BLaER1 treated with 17β-estradiol and CSF1 and Interleukin-3, amounts not matched to agents 10 nM and 100 nM (cell line): ENCODE measurements around the gene SNX3.
"Not testable (repeated sequence)": the region's sequence is repeated elsewhere in the genome, so short reads cannot be mapped to it uniquely, and the experiment has no call there.

Experiments
- H3K27ac ChIP-seq, 11 experiments: shearing (Covaris generic); formaldehyde crosslinking; 2 replicates each; pipeline ENCODE4 v1.8.1; 2022
- H3K27me3 ChIP-seq, 11 experiments: shearing (Covaris generic); formaldehyde crosslinking; 2 replicates each; pipeline ENCODE4 v1.8.1; 2022
- H3K36me3 ChIP-seq, 11 experiments: shearing (Covaris generic); formaldehyde crosslinking; 2 replicates each; pipeline ENCODE4 v1.8.1; 2022
- H3K4me1 ChIP-seq, 10 experiments: shearing (Covaris generic); formaldehyde crosslinking; 2 replicates each; pipeline ENCODE4 v1.8.1; 2022
- H3K4me2 ChIP-seq, 11 experiments: shearing (Covaris generic); formaldehyde crosslinking; 2 replicates each; pipeline ENCODE4 v1.8.1; 2022
- H3K4me3 ChIP-seq, 10 experiments: shearing (Covaris generic); formaldehyde crosslinking; 2 replicates each; pipeline ENCODE4 v1.8.1; 2022
- H3K9ac ChIP-seq, 11 experiments: shearing (Covaris generic); formaldehyde crosslinking; 2 replicates each; pipeline ENCODE4 v1.8.1; 2022
- H3K9me3 ChIP-seq, 11 experiments: shearing (Covaris generic); formaldehyde crosslinking; replicated peaks in 1 of 11; 2 replicates each; pipeline ENCODE4 v1.8.1; 2022
- H4K20me1 ChIP-seq, 11 experiments: shearing (Covaris generic); formaldehyde crosslinking; 2 replicates each; pipeline ENCODE4 v1.8.1; 2022
- Cebpa-rat ChIP-seq, 11 experiments: shearing (Covaris generic); IDR thresholded peaks; 2 replicates each; pipeline ENCODE4 v1.8.1; 2022

The SNX3 gene

GRCh38 chr6:108250240-108250866 is 10.5 kb downstream of the SNX3 start:
- Histone ChIP-seq H3K9ac (no peak overlapping the region), H3K9me3 (peaks cover 1 to 23% (median 18%) of the 10 kb centered on the region in 11 experiments; a peak in 19 of 22 replicates), H3K27me3 (no peaks in the 10 kb centered on the region), H3K36me3 (peaks cover 40 to 82% (median 60%) of the 10 kb centered on the region in 11 experiments), H3K4me2 (no peak overlapping the region), H3K4me1 (peaks cover 0 to 53% (median 13%) of the 10 kb centered on the region in 10 experiments; a peak in 10 of 20 replicates), H3K4me3 (no peak overlapping the region), H4K20me1 (peaks cover 42 to 99% (median 87%) of the 10 kb centered on the region in 11 experiments; a peak in 21 of 22 replicates), H3K27ac (no peak overlapping the region)
- TF ChIP-seq Cebpa-rat (IDR thresholded peaks at IDR 0.05), result no peak

DNA sequence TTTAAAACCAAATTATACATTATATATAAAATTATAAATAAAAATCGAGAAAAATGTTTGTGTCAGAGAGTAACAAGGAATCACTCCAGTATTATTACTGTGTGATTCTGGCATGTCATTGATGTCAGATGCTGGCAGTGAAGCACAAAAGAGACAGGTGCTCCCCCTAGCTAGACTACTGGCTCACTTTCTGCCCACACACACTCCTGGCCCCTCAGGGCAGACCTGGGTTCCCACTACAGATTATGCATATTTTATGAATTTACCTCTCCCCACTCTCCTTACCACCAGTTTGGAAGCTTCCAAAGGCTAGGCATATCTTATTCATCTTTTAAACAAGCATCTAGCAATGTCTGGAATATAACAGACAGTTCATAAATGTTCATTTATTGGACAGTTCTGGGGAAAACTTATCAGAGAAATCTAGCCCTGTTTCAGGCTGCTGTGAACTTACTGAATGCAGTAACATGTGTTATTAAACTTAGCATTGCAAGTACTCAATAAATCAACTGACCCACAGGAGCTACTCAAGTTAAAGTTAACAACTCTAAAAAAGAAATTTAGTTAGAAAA is 12.8 kb downstream of the SNX3 start:
- Histone ChIP-seq H4K20me1 (peaks cover 34 to 99% (median 74%) of the 10 kb centered on the region in 11 experiments; a peak in 21 of 22 replicates), H3K4me3 (no peak overlapping the region), H3K4me2 (no peak overlapping the region), H3K27ac (no peak overlapping the region), H3K27me3 (no peaks in the 10 kb centered on the region), H3K9ac (no peak overlapping the region), H3K9me3 (peaks cover 16 to 41% (median 33%) of the 10 kb centered on the region in 11 experiments), H3K4me1 (peaks cover 0 to 30% (median 2%) of the 10 kb centered on the region in 10 experiments; a peak in 7 of 20 replicates), H3K36me3 (peaks cover 50 to 92% (median 71%) of the 10 kb centered on the region in 11 experiments)
- TF ChIP-seq Cebpa-rat (IDR thresholded peaks at IDR 0.05), result no peak

DNA sequence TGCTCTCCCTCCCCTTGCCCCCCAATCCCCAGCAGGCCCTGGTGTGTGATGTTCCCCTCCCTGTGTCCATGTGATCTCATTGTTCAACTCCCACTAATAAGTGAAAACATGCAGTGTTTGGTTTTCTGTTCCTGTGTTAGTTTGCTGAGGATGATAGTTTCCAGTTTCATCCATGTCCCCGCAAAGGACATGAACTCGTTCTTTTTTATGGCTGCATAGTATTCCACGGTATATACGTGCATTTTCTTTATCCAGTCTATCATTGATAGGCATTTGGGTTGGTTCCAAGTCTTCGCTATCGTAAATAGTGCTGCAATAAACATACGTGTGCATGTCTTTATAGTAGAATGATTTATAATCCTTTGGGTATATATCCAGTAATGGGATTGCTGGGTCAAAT is 15.7 kb downstream of the SNX3 start:
- H3K4me1 ChIP-seq, H3K4me3 ChIP-seq, H3K4me2 ChIP-seq, H3K27ac ChIP-seq, H3K27me3 ChIP-seq, H3K9ac ChIP-seq: not testable (repeated sequence)
- Histone ChIP-seq H4K20me1 (peaks cover 16 to 99% (median 65%) of the 10 kb centered on the region in 11 experiments; a peak in 19 of 22 replicates), H3K9me3 (peaks cover 25 to 55% (median 47%) of the 10 kb centered on the region in 11 experiments), H3K36me3 (peaks cover 67 to 98% (median 87%) of the 10 kb centered on the region in 11 experiments)

- H4K20me1 ChIP-seq, result peaks cover 4 to 99% (median 63%) of the 10 kb centered on the region in 11 experiments; a peak in 18 of 22 replicates
- H3K9me3 ChIP-seq, result peaks cover 25 to 55% (median 47%) of the 10 kb centered on the region in 11 experiments
- H3K4me2 ChIP-seq, result no peak overlapping the region
- no peak overlapping the region for H3K9ac ChIP-seq
- no peaks in the 10 kb centered on the region for H3K27me3 ChIP-seq
- H3K27ac ChIP-seq, result no peak overlapping the region
- H3K36me3 ChIP-seq, result peaks cover 68 to 99% (median 87%) of the 10 kb centered on the region in 11 experiments
- TF ChIP-seq Cebpa-rat (IDR thresholded peaks at IDR 0.05), result no peak
- no peak overlapping the region for H3K4me3 ChIP-seq
- H3K4me1 ChIP-seq, result peaks cover 0 to 4% (median 0%) of the 10 kb centered on the region in 10 experiments; a peak in 2 of 20 replicates
Measured at GRCh38 chr6:108243836-108244235, 17.0 kb downstream of the SNX3 start.

- Histone ChIP-seq H3K9me3 (peaks cover 25 to 58% (median 48%) of the 10 kb centered on the region in 11 experiments), H3K4me1 (peaks cover 0 to 4% (median 0%) of the 10 kb centered on the region in 10 experiments; a peak in 1 of 20 replicates), H3K36me3 (peaks cover 79 to 100% (median 93%) of the 10 kb centered on the region in 11 experiments), H4K20me1 (peaks cover 0 to 99% (median 59%) of the 10 kb centered on the region in 11 experiments; a peak in 19 of 22 replicates), H3K9ac (no peak overlapping the region), H3K4me2 (no peak overlapping the region), H3K27ac (no peak overlapping the region), H3K4me3 (no peak overlapping the region), H3K27me3 (no peaks in the 10 kb centered on the region)
- TF ChIP-seq Cebpa-rat (IDR thresholded peaks at IDR 0.05), result no peak
Measured at GRCh38 chr6:108242721-108243120, 18.1 kb downstream of the SNX3 start.

DNA sequence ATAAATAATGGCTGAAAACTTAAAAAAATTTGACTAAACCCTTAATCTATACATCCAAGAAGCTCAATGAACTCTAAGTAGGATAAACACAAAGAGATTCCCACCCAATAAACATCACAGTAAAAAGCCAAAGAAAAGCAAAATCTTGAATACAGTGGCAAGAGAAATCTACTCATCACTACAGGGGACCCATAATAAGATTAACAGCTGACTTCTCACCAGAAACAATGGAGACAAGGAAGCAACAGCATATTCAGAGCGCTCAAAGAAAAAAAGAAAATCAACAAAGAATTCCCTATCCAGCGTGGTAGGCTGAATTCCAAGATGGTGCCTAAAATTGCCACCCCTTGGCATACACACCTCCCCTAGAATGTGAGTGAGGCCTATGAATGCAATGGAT is 18.6 kb downstream of the SNX3 start:
- Histone ChIP-seq H3K36me3 (peaks cover 80 to 100% (median 93%) of the 10 kb centered on the region in 11 experiments), H4K20me1 (peaks cover 0 to 99% (median 57%) of the 10 kb centered on the region in 11 experiments; a peak in 17 of 22 replicates), H3K4me2 (no peak overlapping the region), H3K9ac (no peak overlapping the region), H3K4me3 (no peak overlapping the region), H3K27me3 (no peaks in the 10 kb centered on the region), H3K4me1 (peaks cover 0 to under 1% (median 0%) of the 10 kb centered on the region in 10 experiments; a peak in 1 of 20 replicates), H3K9me3 (peaks cover 25 to 59% (median 51%) of the 10 kb centered on the region in 11 experiments), H3K27ac (no peak overlapping the region)
- no peak for TF ChIP-seq Cebpa-rat (IDR thresholded peaks at IDR 0.05)

DNA sequence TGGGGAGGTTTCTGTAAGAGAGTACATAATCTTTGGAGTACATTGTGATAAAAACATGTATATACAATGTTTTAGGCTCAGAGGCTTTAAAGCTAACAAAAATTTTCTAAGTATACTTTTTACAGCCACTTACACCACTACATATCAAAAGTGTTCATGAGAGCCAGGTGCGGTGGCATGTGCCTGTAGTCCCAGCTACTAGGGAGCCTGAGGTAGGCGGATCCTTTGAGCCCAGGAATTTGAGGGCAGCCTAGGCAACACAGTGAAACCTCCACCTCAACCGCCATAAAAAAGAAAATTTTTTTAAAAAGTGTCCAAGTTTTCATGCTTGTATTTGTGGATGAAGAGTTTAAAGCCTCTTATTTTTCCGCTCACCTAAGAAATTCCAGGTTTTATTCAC is 22.5 kb downstream of the SNX3 start:
- Histone ChIP-seq H3K4me1 (no peaks in the 10 kb centered on the region), H4K20me1 (peaks cover 0 to 98% (median 64%) of the 10 kb centered on the region in 11 experiments; a peak in 17 of 22 replicates), H3K4me2 (no peak overlapping the region), H3K9me3 (peaks cover 12 to 26% (median 23%) of the 10 kb centered on the region in 11 experiments), H3K9ac (no peak overlapping the region), H3K36me3 (peaks cover 61 to 99% (median 90%) of the 10 kb centered on the region in 11 experiments), H3K27me3 (no peaks in the 10 kb centered on the region), H3K4me3 (no peak overlapping the region), H3K27ac (no peak overlapping the region)
- TF ChIP-seq Cebpa-rat (IDR thresholded peaks at IDR 0.05), result no peak

GRCh38 chr6:108236791-108237190 is 24.0 kb downstream of the SNX3 start:
- Histone ChIP-seq H3K4me3 (no peak overlapping the region), H3K36me3 (peaks cover 46 to 92% (median 75%) of the 10 kb centered on the region in 11 experiments), H3K4me2 (no peak overlapping the region), H3K9ac (no peak overlapping the region), H4K20me1 (peaks cover 0 to 98% (median 69%) of the 10 kb centered on the region in 11 experiments; a peak in 18 of 22 replicates), H3K9me3 (peaks cover 0 to 11% (median 8%) of the 10 kb centered on the region in 11 experiments; a peak in 16 of 22 replicates), H3K4me1 (no peaks in the 10 kb centered on the region), H3K27ac (no peak overlapping the region), H3K27me3 (no peaks in the 10 kb centered on the region)
- TF ChIP-seq Cebpa-rat (IDR thresholded peaks at IDR 0.05), result no peak

DNA sequence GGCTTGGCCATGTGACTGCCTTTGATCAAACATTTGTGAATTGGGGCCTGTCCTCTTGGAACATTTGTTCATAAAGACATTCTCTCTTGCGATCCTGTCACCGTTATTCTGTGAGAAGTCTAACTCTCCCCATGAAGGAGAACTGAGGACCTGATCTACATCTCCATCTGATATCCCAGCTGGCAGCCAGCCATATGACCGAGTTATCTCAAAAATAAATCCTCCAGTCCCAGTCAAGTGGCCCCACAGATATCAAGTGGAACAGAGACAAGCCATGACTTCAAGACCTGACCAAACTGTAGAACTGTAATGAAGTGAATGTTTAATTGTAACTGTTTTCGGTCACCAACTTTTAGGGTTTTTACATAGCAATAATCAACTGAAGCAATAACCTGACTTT is 25.7 kb downstream of the SNX3 start:
- Histone ChIP-seq H3K9me3 (peaks cover 0 to 11% (median 3%) of the 10 kb centered on the region in 11 experiments; a peak in 8 of 22 replicates), H3K27me3 (no peaks in the 10 kb centered on the region), H3K36me3 (peaks cover 30 to 83% (median 58%) of the 10 kb centered on the region in 11 experiments), H3K4me3 (no peak overlapping the region), H4K20me1 (peaks cover 4 to 98% (median 69%) of the 10 kb centered on the region in 11 experiments; a peak in 18 of 22 replicates), H3K9ac (no peak overlapping the region), H3K4me1 (no peaks in the 10 kb centered on the region), H3K27ac (no peak overlapping the region), H3K4me2 (no peak overlapping the region)
- TF ChIP-seq Cebpa-rat (IDR thresholded peaks at IDR 0.05), result no peak
